Nephron (organoid): ENCODE results near the gene CNOT1.
"Not testable (repeated sequence)": the region's sequence is repeated elsewhere in the genome, so short reads cannot be mapped to it uniquely, and the experiment has no call there.

ENCODE experiments used
- H3K27ac Mint-ChIP-seq, 3 experiments: 2 replicates each; pipeline ENCODE4 v1.8.0; 2020; ENCODE audit warnings: mixed read lengths in 3 of 3, mild to moderate bottlenecking in 2 of 3, moderate library complexity in 1 of 3
- H3K27me3 Mint-ChIP-seq: 2 replicates; pipeline ENCODE4 v1.8.0; 2021; ENCODE audit warnings: low read depth, mild to moderate bottlenecking, moderate library complexity, mixed read lengths
- H3K36me3 Mint-ChIP-seq: 2 replicates; pipeline ENCODE4 v1.8.0; 2020; ENCODE audit warnings: low read depth, mixed read lengths
- H3K4me1 Mint-ChIP-seq: 2 replicates; pipeline ENCODE4 v1.8.0; 2020; ENCODE audit warnings: mixed read lengths
- H3K4me3 Mint-ChIP-seq, 3 experiments: 2 replicates each; pipeline ENCODE4 v1.8.0; 2020; ENCODE audit warnings: mild to moderate bottlenecking in 3 of 3, mixed read lengths in 3 of 3, moderate library complexity in 2 of 3
- H3K9me3 Mint-ChIP-seq: 2 replicates; pipeline ENCODE4 v1.8.0; 2020; ENCODE audit warnings: mixed read lengths
- TF ChIP-seq, protein P1 (sequence below), 3 experiments: fragments of 200-600 bp; sonication (generic); IDR thresholded peaks; one replicate each; pipeline ENCODE4 v1.5.0; 2021; ENCODE audit warnings: antibody characterized with exemption in 3 of 3; ENCODE audit not compliant: unreplicated experiment in 3 of 3

The CNOT1 gene

DNA sequence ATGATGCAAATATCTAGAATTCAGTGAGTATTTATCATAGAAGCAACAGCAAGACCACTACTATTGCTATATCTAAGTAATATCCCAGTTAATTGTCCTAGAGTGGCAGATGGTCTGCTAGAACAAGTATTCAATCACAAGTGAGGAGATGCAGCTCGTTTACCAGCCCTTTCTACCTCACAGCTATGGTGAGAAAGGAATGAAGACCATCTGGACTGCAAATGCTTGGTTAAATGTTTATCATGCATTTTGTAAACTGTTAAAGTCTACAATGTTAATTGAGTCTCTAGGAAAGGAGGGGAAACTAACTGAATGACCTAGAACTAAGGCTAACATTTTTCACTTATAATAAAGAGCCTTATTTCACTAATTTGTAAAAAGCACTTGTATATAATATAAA, 52.5 kb downstream of the CNOT1 start:
- H3K4me3 Mint-ChIP-seq, result no peak overlapping the region
- no peaks in the 10 kb centered on the region for H3K9me3 Mint-ChIP-seq
- H3K36me3 Mint-ChIP-seq, result peaks cover 83% of the 10 kb centered on the region
- TF ChIP-seq, protein P1, sequence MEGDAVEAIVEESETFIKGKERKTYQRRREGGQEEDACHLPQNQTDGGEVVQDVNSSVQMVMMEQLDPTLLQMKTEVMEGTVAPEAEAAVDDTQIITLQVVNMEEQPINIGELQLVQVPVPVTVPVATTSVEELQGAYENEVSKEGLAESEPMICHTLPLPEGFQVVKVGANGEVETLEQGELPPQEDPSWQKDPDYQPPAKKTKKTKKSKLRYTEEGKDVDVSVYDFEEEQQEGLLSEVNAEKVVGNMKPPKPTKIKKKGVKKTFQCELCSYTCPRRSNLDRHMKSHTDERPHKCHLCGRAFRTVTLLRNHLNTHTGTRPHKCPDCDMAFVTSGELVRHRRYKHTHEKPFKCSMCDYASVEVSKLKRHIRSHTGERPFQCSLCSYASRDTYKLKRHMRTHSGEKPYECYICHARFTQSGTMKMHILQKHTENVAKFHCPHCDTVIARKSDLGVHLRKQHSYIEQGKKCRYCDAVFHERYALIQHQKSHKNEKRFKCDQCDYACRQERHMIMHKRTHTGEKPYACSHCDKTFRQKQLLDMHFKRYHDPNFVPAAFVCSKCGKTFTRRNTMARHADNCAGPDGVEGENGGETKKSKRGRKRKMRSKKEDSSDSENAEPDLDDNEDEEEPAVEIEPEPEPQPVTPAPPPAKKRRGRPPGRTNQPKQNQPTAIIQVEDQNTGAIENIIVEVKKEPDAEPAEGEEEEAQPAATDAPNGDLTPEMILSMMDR (IDR thresholded peaks at IDR 0.05; ENCODE audit: unreplicated experiment in 3 of 3), result no peak
- no peaks in the 10 kb centered on the region for H3K4me1 Mint-ChIP-seq
- no peak overlapping the region for H3K27ac Mint-ChIP-seq
- H3K27me3 Mint-ChIP-seq, result no peaks in the 10 kb centered on the region

DNA sequence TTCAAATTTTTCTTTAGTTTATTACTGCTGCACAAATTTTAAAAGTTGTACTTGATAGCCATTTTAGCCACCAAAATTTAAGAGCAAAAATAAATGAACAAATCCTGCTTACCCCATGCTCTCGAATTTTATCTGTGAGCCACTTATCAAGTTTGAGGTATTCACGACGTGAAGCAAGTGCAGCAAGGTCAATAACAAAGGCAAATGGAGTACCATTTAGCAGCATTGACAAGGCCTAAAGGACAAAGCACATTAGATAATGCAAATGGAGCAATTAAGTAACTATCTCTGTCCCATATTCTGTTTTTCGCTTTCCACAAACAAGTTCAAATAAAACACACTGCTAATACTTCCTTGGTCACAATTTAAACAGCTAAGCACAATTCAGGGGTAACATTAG, 54.7 kb downstream of the CNOT1 start:
- no peak overlapping the region for H3K4me3 Mint-ChIP-seq
- no peaks in the 10 kb centered on the region for H3K9me3 Mint-ChIP-seq
- no peak overlapping the region for H3K27ac Mint-ChIP-seq
- no peaks in the 10 kb centered on the region for H3K27me3 Mint-ChIP-seq
- TF ChIP-seq, protein P1 (IDR thresholded peaks at IDR 0.05; ENCODE audit: unreplicated experiment in 3 of 3), result no peak
- no peaks in the 10 kb centered on the region for H3K4me1 Mint-ChIP-seq
- H3K36me3 Mint-ChIP-seq, result peaks cover 87% of the 10 kb centered on the region

DNA sequence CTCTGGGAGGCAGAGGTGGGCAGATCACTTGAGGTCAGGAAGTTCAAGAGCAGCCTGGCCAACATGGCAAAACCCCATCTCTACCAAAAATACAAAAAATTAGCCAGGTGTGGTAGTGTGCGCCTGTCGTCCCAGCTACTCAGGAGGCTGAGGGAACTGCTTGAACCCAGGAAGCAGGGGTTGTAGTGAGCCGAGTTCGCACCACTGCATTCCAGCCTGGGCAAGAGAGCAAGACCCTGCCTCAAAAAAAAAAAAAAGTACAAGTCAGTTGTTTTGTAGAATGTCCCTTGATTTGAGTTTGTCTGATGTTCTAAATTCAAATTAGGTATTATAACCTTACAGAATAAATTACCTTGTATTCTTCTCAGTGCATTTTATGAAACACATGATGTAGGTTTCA, 63.9 kb downstream of the CNOT1 start:
- H3K36me3 Mint-ChIP-seq, result peaks cover 73% of the 10 kb centered on the region
- H3K9me3 Mint-ChIP-seq, H3K27me3 Mint-ChIP-seq, H3K4me3 Mint-ChIP-seq, H3K27ac Mint-ChIP-seq, H3K4me1 Mint-ChIP-seq: not testable (repeated sequence)

DNA sequence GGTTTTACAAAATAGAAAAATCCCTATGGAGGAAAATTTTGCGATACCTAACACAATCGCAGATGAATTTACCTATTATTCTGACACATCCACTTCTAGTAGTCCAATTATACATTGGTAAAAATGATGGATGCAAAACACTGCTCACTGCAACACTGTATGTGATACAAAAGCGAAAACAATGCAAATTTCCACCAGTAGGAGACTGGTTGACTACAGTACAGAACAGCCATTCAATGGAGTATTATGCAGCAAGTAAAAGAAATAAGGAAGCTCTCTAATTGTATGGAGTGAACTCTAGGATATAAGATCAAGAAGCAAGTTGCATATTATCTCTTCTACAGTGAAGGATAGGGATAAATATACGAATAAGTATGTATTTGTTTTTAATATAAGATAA, 65.9 kb downstream of the CNOT1 start:
- no peaks in the 10 kb centered on the region for H3K4me1 Mint-ChIP-seq
- peaks cover 58% of the 10 kb centered on the region for H3K36me3 Mint-ChIP-seq
- no peaks in the 10 kb centered on the region for H3K9me3 Mint-ChIP-seq
- H3K27ac Mint-ChIP-seq, result no peak overlapping the region
- TF ChIP-seq, protein P1 (IDR thresholded peaks at IDR 0.05; ENCODE audit: unreplicated experiment in 3 of 3), result no peak
- no peak overlapping the region for H3K4me3 Mint-ChIP-seq
- no peaks in the 10 kb centered on the region for H3K27me3 Mint-ChIP-seq

DNA sequence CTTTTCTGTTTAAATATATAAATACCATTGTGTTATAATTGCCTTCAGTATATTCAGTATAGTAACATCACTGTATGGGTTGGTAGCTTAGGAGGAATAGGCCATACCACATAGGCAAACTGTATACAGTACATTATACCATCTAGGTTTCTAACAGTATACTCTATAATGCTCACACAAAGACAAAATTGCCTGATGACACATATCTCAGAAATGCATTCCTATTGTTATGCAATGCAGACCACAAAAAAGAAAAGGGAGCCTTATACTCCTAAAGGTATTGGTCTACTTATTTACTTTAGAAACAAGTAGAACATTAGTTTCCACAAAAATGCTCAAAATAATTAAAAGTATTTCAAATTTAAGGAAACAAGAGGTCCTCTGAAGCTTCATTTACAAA, 66.4 kb downstream of the CNOT1 start:
- no peak overlapping the region for H3K27ac Mint-ChIP-seq
- H3K36me3 Mint-ChIP-seq, result peaks cover 57% of the 10 kb centered on the region
- no peaks in the 10 kb centered on the region for H3K27me3 Mint-ChIP-seq
- TF ChIP-seq, protein P1 (IDR thresholded peaks at IDR 0.05; ENCODE audit: unreplicated experiment in 3 of 3), result no peak
- H3K4me3 Mint-ChIP-seq, result no peak overlapping the region
- no peaks in the 10 kb centered on the region for H3K9me3 Mint-ChIP-seq
- no peaks in the 10 kb centered on the region for H3K4me1 Mint-ChIP-seq

DNA sequence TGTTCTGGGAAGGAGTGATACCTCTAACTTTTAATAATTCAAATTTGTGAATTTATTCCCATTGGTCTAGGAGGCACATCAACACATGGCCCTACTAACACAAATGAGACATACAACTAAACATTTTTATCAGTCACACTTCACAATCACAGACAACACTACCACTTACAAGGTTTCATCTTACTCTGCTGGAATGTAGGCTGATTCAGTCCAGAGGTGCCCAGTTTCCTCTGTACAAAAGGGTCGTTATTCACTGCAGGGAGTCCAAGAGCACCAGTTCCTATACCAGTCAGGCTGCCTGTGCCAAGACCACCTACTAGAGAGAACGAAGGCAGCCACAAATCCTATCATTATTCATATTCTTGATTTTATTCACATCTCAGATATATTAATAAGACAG, 72.9 kb downstream of the CNOT1 start:
- TF ChIP-seq, protein P1 (IDR thresholded peaks at IDR 0.05; ENCODE audit: unreplicated experiment in 3 of 3), result no peak
- H3K27ac Mint-ChIP-seq, result no peak overlapping the region
- no peaks in the 10 kb centered on the region for H3K27me3 Mint-ChIP-seq
- no peaks in the 10 kb centered on the region for H3K4me1 Mint-ChIP-seq
- no peak overlapping the region for H3K4me3 Mint-ChIP-seq
- peaks cover 62% of the 10 kb centered on the region for H3K36me3 Mint-ChIP-seq
- no peaks in the 10 kb centered on the region for H3K9me3 Mint-ChIP-seq
